Suprapubic skin (tissue), 4 donors: ENCODE measurements around the gene TBC1D9. TPM values are rescaled to one million over a fixed set of nuclear protein-coding genes. Genes with fewer than 3 reads are reported as not detected.

ENCODE experiments used
- DNase-seq, 2 donors: peaks; one replicate each; pipeline ENCODE4 v3.0.0-alpha.2; 2019; ENCODE audit warnings: low spot score in 2 of 2
- H3K27ac ChIP-seq: fragments of 200-600 bp; sonication (generic); one replicate; pipeline ENCODE4 v1.5.1; 2019
- H3K27me3 ChIP-seq: fragments of 200-600 bp; sonication (generic); one replicate; pipeline ENCODE4 v1.5.1; 2019
- H3K36me3 ChIP-seq: fragments of 200-600 bp; sonication (generic); one replicate; pipeline ENCODE4 v1.5.1; 2019
- H3K4me1 ChIP-seq: fragments of 200-600 bp; sonication (generic); one replicate; pipeline ENCODE4 v1.5.1; 2019
- H3K4me3 ChIP-seq: fragments of 200-600 bp; sonication (generic); one replicate; pipeline ENCODE4 v1.5.1; 2019; ENCODE audit warnings: mild to moderate bottlenecking
- H3K9me3 ChIP-seq: fragments of 200-600 bp; sonication (generic); one replicate; pipeline ENCODE4 v1.5.1; 2019
- EP300 ChIP-seq: sonication (generic); formaldehyde crosslinking; IDR thresholded peaks from one replicate; pipeline ENCODE4 v1.6.1; 2017; ENCODE audit warnings: antibody characterized with exemption
- POLR2A ChIP-seq, 2 donors: fragments of 450-650 bp; IDR thresholded peaks; one replicate each; pipeline ENCODE4 v1.6.1; 2017; ENCODE audit warnings: antibody characterized with exemption in 2 of 2, mild to moderate bottlenecking in 2 of 2, moderate library complexity in 2 of 2
- POLR2AphosphoS5 ChIP-seq, 3 donors: sonication (generic); formaldehyde crosslinking; IDR thresholded peaks; one replicate each; pipeline ENCODE4 v1.6.1; 2017; ENCODE audit warnings: antibody characterized with exemption in 3 of 3
- WGBS: methylation state at CpG from one replicate; pipeline ENCODE4 v1.1.5; 2018; 5-methylcytosine and 5-hydroxymethylcytosine counted together
- total RNA-seq, 4 donors: library from RNA; depleted of rRNA; stranded (reverse); fragments of >200 nt; gene quantifications; one replicate each; pipeline ENCODE4 v1.1.0, GENCODE V29; 2016
- TF ChIP-seq, protein P1 (sequence below), 2 donors: fragments of 200-600 bp in 1 of 2; fragments of 450-650 bp in 1 of 2; sonication (generic) in 1 of 2; IDR thresholded peaks; one replicate each; pipeline ENCODE4 v1.5.1; 2016 to 2019; ENCODE audit warnings: antibody characterized with exemption in 2 of 2, mild to moderate bottlenecking in 1 of 2, moderate library complexity in 1 of 2

The TBC1D9 gene
- total RNA-seq, 4 donors from 2014 or later: 5.7 to 9.8 (median 8.9) TPM

GRCh38 chr4:140732780-140733179, 23.4 kb downstream of the TBC1D9 start:
- no peak overlapping the region for H3K27ac ChIP-seq
- H3K36me3 ChIP-seq: no peaks in the 10 kb centered on the region
- H3K4me1 ChIP-seq: peaks cover 2% of the 10 kb centered on the region
- TF ChIP-seq, protein P1, sequence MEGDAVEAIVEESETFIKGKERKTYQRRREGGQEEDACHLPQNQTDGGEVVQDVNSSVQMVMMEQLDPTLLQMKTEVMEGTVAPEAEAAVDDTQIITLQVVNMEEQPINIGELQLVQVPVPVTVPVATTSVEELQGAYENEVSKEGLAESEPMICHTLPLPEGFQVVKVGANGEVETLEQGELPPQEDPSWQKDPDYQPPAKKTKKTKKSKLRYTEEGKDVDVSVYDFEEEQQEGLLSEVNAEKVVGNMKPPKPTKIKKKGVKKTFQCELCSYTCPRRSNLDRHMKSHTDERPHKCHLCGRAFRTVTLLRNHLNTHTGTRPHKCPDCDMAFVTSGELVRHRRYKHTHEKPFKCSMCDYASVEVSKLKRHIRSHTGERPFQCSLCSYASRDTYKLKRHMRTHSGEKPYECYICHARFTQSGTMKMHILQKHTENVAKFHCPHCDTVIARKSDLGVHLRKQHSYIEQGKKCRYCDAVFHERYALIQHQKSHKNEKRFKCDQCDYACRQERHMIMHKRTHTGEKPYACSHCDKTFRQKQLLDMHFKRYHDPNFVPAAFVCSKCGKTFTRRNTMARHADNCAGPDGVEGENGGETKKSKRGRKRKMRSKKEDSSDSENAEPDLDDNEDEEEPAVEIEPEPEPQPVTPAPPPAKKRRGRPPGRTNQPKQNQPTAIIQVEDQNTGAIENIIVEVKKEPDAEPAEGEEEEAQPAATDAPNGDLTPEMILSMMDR (IDR thresholded peaks at IDR 0.05): no peak
- TF ChIP-seq POLR2A (IDR thresholded peaks at IDR 0.05) (no peak), EP300 (no peak), POLR2AphosphoS5 (IDR thresholded peaks at IDR 0.05) (no peak)
- H3K9me3 ChIP-seq: no peaks in the 10 kb centered on the region
- no peaks in the 10 kb centered on the region for H3K27me3 ChIP-seq
- WGBS: 76% methylated on average over 2 of the region's 2 CpGs
- no peak overlapping the region for H3K4me3 ChIP-seq
- DNase-seq: no peak

- no peak overlapping the region for H3K27ac ChIP-seq
These were observed 26.7 kb downstream of the TBC1D9 start for GRCh38 chr4:140729344-140730049.

GRCh38 chr4:140726776-140727500, 29.2 kb downstream of the TBC1D9 start:
- Histone ChIP-seq H3K9me3 (no peaks in the 10 kb centered on the region), H3K27ac (no peak overlapping the region), H3K4me1 (peaks cover 3% of the 10 kb centered on the region), H3K36me3 (no peaks in the 10 kb centered on the region), H3K4me3 (no peak overlapping the region), H3K27me3 (no peaks in the 10 kb centered on the region)
- WGBS: 89% methylated on average over 3 of the region's 3 CpGs
- no peak for TF ChIP-seq POLR2AphosphoS5 (IDR thresholded peaks at IDR 0.05)
- no peak for TF ChIP-seq EP300
- no peak for TF ChIP-seq POLR2A (IDR thresholded peaks at IDR 0.05)
- TF ChIP-seq, protein P1 (IDR thresholded peaks at IDR 0.05): no peak
- no peak for DNase-seq

More at GRCh38 chr4:140729344-140730049, 26.7 kb downstream of the TBC1D9 start:
- TF ChIP-seq EP300: no peak
- TF ChIP-seq, protein P1 (IDR thresholded peaks at IDR 0.05): no peak
- no peak for TF ChIP-seq POLR2AphosphoS5 (IDR thresholded peaks at IDR 0.05)
- H3K36me3 ChIP-seq: no peaks in the 10 kb centered on the region
- H3K27me3 ChIP-seq: no peaks in the 10 kb centered on the region
- no peak for DNase-seq
- peaks cover 3% of the 10 kb centered on the region for H3K4me1 ChIP-seq
- 81% methylated on average over 6 of the region's 6 CpGs for WGBS
- H3K4me3 ChIP-seq: no peak overlapping the region
- no peaks in the 10 kb centered on the region for H3K9me3 ChIP-seq

DNA sequence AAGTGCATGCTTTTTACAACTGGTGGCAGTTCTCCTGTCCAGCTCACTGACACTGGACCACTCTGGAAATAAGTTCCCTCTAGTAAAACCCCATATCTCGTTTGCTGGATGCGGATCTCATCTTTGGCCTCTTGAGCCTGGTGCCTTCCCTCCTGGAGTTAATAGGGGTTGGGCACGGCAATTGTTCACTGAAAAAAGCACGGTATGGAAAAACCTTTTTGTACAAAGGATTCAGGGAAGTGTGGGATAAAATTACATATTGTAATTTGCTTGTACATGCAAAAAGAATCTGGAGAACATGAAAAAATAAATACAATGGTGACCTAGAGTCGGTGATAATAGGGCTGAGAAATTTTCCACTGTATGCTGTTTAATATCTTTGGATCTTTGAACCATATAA, 30.6 kb downstream of the TBC1D9 start:
- no peak overlapping the region for H3K27ac ChIP-seq
- H3K4me3 ChIP-seq: no peak overlapping the region
- no peaks in the 10 kb centered on the region for H3K27me3 ChIP-seq
- H3K9me3 ChIP-seq: no peaks in the 10 kb centered on the region
- no peak for DNase-seq
- TF ChIP-seq POLR2AphosphoS5 (IDR thresholded peaks at IDR 0.05) (no peak), EP300 (no peak), POLR2A (IDR thresholded peaks at IDR 0.05) (no peak)
- TF ChIP-seq, protein P1 (IDR thresholded peaks at IDR 0.05): no peak
- WGBS: 91% methylated on average over 5 of the region's 5 CpGs
- peaks cover 13% of the 10 kb centered on the region for H3K4me1 ChIP-seq
- H3K36me3 ChIP-seq: no peaks in the 10 kb centered on the region

- TF ChIP-seq POLR2AphosphoS5 (IDR thresholded peaks at IDR 0.05) (no peak), EP300 (no peak), POLR2A (IDR thresholded peaks at IDR 0.05) (no peak)
- Histone ChIP-seq H3K9me3 (no peaks in the 10 kb centered on the region), H3K4me3 (no peak overlapping the region), H3K36me3 (no peaks in the 10 kb centered on the region), H3K27ac (no peak overlapping the region), H3K4me1 (peaks cover 18% of the 10 kb centered on the region), H3K27me3 (no peaks in the 10 kb centered on the region)
- WGBS: 83% methylated on average over 5 of the region's 5 CpGs
- no peak for DNase-seq
These were observed 31.4 kb downstream of the TBC1D9 start for GRCh38 chr4:140724760-140725159.
